HG03558 (cell line): ENCODE results near the gene FBXW4.
"Not testable (repeated sequence)": the region's sequence is repeated elsewhere in the genome, so short reads cannot be mapped to it uniquely, and the experiment has no call there.

Source experiments
- ATAC-seq: cut with Tn5 transposase; IDR thresholded peaks from one replicate; pipeline ENCODE4 v1.9.1; 2021; ENCODE audit warnings: moderate number of reproducible peaks; ENCODE audit not compliant: unreplicated experiment; ENCODE audit errors: extremely low read depth

The FBXW4 gene

DNA sequence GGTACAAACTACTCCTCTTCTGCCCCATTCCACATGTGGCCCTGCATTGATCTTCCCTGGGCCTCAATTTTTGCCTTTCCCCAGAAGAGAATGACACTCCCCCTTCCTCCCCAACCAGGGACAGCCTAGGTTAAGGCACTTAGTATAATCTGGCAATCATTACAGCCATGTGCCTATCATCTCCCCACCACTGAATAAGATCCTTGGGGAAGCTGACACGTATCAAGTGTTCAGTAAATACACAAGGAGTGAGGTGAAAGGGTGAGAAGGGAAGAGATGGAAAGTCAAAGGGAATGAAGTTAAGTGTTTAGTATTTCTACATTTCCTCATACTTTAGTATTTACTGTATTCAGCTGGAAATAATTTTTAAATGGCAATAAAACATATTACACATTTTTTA, 31.9 kb downstream of the FBXW4 start:
- no peak for ATAC-seq

DNA sequence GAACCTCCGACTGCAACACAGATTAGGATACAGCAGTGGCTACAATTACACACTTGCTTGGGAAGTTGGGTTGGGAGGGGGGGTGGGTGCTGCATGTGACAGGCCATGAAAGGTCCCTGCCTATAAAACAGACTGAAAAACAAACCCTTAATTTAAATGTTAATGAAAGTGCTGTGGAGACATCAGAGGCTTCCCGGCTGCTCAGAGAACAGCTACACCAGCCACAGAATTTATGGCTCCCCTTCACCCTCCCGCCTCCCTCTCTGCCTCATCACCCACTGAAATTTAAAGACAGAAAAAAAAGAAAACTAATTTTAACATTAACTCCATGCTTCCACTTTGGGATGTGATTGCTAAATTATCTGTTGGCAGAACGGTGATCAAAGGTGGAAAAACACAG, 34.7 kb downstream of the FBXW4 start:
- ATAC-seq = no peak

DNA sequence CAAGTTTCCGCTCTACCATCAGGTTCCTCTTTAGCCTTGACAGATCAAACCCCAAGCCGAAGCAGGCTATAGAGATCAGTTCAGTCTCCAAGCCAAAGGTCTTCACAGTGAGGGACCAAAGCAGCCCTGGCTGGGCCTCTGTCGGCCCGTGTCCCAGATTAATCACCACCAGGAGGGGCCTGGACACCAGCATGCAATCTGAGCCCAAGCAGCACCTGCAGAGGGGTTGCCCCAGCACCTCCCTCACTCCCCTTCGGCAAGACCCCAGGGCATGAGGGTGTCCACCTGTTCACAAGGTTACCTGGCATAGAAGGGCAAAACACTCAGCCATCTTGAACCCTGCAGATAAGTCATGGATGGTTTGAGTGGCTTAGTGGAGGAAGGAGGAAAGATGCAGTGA, 36.0 kb downstream of the FBXW4 start:
- no peak for ATAC-seq

DNA sequence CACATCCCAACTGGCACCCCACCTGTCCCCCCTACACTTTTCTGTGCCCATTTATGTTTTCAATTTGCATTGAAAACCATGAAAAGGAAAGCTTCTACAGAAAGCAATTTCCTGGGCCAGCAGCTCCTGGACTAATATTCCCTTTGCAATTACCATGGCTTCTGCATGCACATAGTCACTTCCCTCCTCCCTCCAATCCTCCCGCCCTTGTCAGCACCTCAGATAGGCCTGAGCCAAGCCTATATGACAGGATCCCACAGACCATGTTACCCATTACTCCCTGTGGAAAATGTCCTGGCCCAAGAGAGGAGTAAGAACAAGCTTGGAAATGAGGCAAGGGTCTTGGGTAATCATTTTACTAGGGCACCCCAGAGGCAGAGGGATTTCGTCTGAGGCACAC, 38.1 kb downstream of the FBXW4 start:
- no peak for ATAC-seq

DNA sequence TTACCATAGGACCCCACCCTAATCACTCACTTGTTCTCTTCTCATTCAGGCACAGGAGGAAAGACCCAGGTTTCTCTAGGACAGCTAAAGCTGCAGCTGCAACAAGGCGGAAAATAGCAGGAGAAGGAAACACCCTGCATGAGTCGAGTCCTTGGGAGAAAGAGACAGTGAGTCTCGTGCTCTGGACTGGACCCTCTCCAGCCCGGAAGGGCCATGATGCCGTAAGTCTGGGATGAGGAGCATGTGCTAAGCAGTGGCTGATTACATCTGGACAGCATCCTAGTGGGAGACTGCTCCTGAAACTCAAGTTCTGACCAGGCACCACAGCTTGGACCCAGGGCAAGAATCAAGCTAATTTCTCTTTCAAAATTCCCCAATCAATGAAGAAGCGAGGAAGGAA, 39.4 kb downstream of the FBXW4 start:
- no peak for ATAC-seq

DNA sequence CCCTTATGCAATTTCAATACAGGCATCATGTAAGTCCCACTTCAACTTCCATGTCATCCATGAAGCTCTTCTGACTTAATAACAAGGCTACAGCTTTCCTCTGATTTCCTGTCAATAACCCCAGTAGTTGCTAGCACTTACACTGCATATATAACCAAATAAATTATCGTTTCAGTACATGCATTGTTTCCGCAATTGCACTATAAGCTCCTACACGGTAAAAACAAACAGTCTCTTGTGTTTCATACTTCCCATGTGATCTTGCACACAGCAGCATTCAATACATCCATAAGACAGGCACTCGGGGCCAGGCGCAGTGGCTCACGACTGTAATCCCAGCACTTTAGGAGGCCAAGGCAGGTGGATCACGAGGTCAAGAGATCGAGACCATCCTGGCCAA, 41.4 kb downstream of the FBXW4 start:
- no peak for ATAC-seq

DNA sequence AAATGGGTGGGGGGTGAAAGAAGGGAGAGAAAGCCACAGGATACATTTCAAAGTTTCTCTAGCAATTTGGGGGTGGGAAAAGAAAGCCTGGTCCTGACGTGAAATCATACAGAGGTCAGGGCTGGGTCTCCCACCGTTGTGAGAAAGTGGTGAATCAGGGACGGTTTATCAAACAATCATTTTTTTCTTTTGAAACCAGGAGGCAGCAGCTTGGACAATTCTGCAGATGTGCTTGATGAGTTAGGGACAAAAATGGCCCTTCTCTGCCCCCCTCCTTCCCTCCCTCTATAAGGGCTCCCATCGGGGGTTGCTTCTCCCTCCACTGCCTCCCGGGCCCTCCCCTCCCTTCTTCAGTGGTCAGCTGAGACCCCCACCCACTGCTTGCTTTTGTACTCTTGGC, 43.6 kb downstream of the FBXW4 start:
- ATAC-seq = no peak

DNA sequence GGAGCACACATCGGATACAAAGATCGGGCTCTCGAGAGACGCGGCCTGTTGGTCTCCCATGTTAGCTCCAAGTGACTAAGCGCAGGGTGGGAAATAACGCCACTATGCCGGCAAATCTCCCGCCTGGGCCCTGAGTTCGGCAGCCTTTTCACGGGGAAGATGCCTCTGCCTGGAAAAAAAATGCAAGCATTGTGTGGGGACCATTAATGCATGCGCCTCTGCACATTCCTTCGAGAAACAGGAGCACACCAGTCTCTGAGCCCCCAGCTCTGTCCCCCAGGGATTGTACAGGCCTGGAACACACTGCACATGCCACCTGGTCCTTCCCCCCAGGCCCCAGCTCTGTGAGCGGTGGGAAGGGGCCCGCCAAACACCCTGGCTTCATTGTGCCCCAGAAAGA, 44.1 kb downstream of the FBXW4 start:
- no peak for ATAC-seq

DNA sequence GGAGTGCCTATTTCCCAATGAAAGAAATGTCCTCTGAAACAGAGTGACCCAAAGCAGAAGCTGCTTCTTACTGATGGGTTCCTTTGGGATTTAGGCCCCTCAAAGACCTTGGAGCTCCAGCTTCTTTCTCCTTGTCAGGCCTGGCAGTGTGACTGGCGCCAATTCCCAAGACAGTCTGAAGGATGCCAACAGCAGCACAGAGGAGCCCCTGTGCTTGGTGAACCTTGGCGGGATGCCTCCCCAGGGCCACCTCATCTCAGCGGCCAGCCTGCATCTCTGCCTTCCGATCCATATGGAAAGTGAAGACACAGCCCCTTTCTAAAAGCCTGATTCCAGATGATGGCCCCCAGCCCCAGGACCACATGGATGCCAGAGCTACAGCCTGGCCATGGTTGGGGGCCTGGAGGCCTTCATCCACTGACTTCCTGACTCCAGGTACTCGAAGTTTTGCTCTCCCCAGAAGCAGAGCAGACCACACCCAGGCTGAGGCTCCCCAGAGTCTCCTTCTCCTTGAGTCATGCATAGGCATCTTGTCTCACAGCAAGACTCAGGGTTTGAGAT, 45.4 kb downstream of the FBXW4 start:
- no peak for ATAC-seq

DNA sequence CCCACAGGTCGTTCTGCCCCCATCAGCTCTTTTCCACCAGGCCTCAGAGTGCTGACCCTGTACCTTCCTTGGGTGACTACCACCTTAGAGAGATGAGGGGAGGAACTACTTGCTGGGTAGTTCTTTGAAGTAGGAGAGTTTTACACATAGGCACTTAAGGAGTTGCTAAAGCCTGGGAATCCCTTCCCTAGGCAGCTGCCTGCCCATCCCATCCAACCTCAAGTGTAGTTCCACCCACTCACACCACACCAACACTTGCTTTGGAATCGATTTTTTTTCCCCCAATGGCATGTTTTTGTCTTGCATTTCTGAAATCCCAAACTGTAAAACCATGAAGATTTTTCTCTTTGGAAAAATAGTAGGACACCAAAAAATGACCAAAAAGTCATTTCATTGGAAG, 47.7 kb downstream of the FBXW4 start:
- no peak for ATAC-seq

DNA sequence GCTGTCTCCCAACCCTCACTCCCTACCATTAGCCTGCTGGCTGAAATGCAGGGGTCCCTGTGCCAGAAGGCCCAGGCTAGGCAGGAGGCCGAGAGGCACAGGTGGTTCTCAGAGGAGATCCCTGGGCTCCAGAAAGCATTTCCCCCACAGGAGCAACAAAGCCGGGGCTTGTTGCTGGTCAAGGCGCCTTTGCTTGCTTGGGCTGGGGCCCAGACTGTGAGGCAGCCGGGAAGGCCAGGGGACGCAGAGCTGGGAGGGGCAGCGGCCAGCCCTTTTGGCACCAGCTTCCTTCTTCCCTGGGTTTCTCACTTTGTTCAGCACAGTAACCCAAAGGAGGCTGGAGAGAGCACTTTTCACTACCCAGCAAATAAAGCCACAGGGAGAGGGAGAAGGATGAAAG, 48.6 kb downstream of the FBXW4 start:
- ATAC-seq = no peak

DNA sequence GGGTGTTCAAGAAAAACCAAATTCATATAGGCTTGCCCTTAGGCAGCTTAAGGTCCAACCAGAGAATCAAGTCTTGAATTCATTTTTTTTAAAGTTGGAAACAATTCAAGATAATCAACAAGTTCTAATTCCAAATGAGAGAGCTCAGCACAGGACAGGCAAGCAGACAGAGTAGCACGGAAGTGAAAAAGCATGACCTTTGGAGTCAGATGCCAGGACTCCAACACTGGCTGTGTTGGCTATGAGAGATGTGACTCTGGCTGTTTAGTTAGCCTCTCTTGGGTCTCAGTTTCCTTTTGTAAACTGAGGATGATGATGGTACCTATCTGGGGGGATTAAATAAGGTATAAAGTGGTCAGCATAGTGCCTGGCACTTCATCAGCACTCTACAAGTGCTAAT, 49.3 kb downstream of the FBXW4 start:
- no peak for ATAC-seq

DNA sequence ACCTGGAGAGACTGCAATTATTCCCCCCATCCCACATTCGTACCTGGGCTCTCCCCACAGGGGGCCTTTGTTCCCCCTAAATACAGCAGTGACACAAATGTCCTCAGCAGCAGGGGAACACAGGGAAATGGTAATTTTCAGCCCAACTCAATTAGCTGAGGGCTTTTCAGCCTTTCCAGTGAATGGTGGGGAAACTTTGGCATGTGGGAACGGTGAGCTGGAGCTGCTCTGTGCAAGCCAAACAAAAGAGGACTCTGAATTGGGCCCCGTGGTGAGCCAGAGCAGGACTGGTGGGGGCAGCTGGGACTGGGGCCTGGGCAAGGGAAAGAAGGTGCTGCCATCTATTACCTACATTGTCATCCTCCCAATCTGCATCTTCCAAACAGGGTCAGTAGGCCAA, 51.0 kb downstream of the FBXW4 start:
- no peak for ATAC-seq

DNA sequence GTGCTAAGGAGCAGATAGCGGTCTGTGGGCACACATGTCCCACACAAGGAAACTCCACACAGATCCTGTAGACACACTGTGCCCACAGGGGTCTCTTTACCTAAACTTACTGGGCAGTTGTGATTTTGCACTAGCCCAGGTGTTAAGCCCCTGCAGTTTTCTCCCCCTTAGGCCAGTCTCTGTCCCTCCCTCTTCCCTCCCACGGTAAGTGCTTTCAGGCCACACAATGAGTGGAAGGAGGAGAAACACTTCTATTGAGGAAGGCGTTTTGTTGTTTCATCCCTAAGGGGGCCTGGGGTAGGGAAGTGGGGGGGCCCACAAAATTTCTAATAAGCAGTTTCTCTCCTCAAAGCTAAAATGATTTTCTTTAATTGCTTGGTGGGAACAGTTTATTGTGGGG, 51.4 kb downstream of the FBXW4 start:
- ATAC-seq = no peak

DNA sequence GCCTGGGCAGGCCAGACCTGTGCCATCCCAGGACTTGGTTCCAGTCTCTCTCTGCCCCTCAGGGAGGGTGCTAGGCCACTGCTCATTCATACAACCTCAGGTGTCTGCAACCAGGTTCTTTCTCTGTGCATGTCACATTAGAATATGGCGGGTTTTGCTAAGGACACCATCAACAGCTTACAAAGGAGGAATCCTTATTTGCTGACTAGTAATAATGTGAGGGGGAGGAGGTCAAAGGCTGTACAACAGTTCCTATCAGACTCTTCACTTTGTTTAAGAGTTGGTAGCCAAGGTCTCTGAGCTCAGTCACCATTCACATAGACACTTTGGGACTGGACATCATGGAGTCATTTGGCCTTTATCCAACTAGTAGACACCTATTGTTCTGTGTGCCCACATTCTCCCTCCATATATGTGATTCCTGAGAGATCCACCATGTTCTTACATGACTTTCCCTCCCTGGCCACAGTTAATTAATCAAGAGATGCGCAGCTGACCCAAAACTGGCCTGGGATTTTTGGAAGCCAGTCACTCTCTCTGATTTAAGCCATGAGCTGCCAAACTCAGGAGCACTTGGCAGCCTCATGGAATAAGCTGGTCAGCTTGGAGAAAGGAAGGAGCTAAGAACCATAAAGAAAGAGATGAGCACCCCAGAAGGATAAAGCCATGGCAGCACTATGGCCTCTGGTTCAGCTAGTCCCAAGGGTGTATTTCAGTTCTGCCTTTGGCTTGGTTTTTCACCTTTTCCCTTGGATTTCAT, 55.6 kb downstream of the FBXW4 start:
- ATAC-seq = no peak

DNA sequence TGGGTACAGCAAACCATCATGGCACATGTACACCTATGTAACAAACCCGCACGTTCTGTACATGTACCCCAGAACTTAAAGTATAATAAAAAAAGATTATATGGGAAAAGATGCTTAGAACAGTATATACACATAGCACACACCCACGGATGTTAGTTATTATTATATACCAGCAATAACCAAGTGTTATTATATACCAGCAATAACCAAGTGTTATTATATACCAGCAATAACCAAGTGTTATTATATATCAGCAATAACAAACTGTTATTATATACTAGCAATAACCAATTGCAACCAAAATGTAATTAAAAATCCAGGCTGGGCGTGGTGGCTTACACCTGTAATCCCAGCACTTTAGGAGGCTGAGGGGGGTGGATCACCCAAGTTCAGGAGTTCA, 61.5 kb downstream of the FBXW4 start:
- not testable (repeated sequence) for ATAC-seq

DNA sequence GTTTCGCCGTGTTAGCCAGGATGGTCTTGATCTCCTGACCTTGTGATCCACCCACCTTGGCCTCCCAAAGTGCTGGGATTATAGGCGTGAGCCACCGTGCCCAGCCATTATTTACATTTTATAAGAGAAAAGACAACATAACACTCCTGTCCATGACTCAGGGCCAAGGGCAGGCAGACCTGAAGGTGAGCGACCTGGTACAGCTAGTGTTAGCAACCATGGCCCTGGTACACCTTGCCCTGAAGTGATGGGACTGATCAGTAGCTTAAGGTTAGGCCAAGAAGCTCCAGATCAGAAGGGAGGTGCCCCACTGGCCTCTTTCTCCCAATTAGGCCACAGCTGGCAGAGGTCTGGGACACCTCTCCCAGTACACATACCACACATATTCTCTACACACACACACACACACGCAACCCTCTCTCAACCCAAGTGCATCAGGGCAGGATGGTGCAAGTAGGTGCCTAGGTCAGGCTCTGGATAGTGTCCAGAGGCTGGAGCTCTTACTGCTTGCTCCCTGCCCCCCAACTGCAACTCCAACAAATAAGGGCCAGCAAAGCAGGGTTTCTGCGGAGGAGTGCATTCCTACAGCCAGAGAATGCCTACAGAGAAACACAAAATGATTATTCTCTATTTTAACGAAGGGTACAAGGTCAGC, 63.0 kb downstream of the FBXW4 start:
- no peak for ATAC-seq

DNA sequence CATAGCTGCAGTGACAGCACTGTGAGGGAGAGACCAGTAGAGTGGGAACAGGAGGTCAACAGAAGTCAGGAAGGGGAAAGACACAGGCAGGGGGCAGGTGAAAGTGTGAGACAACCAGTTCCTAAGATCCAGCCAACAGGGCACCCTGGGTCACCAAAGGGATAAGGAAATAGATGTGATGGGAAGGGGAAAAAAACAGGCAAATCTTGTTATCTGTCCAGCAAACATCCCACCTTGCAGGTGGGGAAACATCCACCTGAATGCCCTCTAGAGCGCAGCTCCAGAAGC, 64.4 kb downstream of the FBXW4 start:
- no peak for ATAC-seq

DNA sequence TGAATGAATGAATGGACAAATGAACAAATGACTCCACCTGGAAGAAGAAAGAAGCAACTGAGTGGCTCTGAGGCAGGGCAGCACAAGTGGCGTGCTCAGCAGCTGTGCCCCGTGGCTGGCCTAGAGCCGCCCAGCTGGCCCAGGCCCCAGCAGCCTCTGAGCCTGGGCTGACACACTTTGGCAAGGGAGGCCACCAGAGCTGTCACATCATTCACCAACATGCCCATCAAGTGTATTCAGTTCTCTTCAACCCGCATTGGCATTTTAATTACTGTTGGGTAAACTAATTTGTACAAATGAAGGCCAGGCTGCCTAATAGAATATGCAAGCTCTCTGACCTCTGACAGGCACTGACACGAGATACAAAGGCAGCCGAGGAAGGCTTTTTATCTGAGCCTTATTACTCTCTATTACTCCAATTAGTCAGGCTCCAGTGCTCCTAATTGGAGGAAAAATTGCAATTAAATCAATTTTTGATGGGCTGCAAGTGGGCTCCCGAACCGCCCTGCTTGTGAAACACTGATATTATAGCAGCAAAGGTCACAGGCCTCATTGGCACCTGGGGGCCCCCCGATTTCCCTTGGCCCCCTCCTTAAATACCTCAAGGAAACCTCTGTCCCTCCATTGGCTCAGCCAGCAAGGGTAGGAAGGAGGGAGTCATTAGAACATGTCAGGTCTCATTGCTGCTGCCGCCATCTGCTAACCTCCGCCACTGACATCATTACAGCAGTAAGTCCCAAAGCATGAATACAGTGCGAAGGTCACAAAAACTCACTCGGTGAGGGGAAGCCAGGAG, 64.9 kb downstream of the FBXW4 start:
- ATAC-seq = no peak

DNA sequence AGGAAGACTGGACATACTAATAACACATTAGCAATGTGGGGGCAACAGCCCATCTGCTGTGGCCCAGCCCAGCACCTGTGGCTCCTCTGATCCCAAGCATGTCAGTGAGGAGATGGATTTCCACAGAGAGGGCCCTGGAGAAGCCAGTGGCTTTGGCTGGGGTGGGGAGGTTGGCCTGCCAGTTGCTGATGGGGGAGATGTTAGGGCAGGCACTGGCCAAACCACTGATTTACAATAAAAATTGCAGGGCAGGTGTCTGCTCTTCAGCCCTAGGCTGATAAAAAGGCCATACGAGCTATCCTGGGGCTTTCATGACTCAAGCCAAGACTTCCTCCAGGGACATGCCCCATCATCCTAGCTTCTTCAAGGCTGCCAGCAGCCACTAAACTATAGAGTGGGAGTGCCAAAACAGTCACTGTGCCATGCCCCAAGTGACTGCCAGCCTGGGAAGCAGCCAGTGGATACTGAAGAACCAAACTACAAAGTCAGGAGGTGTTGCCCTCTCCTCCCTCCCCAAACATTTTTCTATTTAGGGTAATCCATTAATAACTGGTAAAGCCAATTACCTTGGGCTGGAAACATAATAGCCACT, 69.1 kb downstream of the FBXW4 start:
- ATAC-seq = no peak

DNA sequence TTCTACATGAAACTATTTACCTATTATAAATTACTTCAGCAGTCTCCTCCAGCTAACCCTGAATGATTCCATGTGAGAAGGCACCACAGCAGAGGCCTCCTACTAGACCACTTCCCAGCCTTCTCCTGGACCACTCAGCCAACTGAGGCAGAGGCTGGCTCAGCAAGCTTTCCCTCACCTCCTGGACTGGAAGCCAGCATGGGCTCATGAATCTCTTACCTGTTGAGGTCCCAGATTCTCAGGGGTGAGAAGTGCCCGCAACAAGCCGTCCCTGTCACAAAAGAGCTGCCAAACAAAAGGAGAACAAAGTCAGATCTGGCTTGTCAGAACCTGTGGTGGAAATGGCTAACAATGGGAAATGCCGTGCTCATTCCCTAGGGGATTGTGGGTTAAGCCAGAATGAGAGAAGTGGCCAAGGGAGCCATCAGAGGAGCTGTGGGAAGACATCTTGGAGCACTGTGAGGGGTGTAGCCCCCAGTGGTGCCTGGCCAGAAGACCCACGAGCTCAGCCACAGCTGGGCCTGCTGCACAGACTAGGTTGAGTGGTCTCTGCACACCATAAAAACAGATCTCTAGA, 70.4 kb downstream of the FBXW4 start:
- ATAC-seq = no peak
